Activated T-cell treated with anti-CD3 and anti-CD28 coated beads for 4 hours (primary cell): ENCODE results near the gene ICAM4.
A peak's percentile ranks its signal among the peaks of the same experiment; 100 is the strongest.
"Not testable (repeated sequence)": the region's sequence is repeated elsewhere in the genome, so short reads cannot be mapped to it uniquely, and the experiment has no call there.

Experiments used
- DNase-seq: peaks from one replicate; pipeline ENCODE4 v3.0.0-alpha.2; 2020

The ICAM4 gene

GRCh38 chr19:10269333-10270179 lies 17.2 kb upstream of the ICAM4 start:
- peak; percentile 89 for DNase-seq

GRCh38 chr19:10270180-10270615 lies 16.6 kb upstream of the ICAM4 start:
- peak; percentile 48 for DNase-seq

GRCh38 chr19:10270616-10271394 lies 15.9 kb upstream of the ICAM4 start, which contains the start of gene ICAM1:
Gene ICAM1 (plus strand): TSS chr19:10271120. CDS start chr19:10271160, 40 bp downstream.
- peak; percentile 64 for DNase-seq

- DNase-seq: no peak
Measured at GRCh38 chr19:10271543-10272086, 15.1 kb upstream of the ICAM4 start.

GRCh38 chr19:10274589-10274988 lies 12.2 kb upstream of the ICAM4 start:
- DNase-seq: no peak

- DNase-seq: no peak
Measured at GRCh38 chr19:10277795-10278589, 8.8 kb upstream of the ICAM4 start.

- no peak for DNase-seq
Measured at GRCh38 chr19:10278935-10279334, 7.8 kb upstream of the ICAM4 start.

- DNase-seq: no peak
Measured at GRCh38 chr19:10279737-10280442, 6.9 kb upstream of the ICAM4 start.

GRCh38 chr19:10282043-10282442 lies 4.7 kb upstream of the ICAM4 start:
- not testable (repeated sequence) for DNase-seq

- no peak for DNase-seq
Measured at GRCh38 chr19:10283301-10284064, 3.3 kb upstream of the ICAM4 start.

- no peak for DNase-seq
Measured at GRCh38 chr19:10284065-10284959, 2.4 kb upstream of the ICAM4 start.

- no peak for DNase-seq
Measured at GRCh38 chr19:10284960-10285278, 1.8 kb upstream of the ICAM4 start.

GRCh38 chr19:10285393-10285792 lies 1.4 kb upstream of the ICAM4 start:
- DNase-seq: no peak

GRCh38 chr19:10288662-10289166 lies 2.0 kb downstream of the ICAM4 start:
- DNase-seq: no peak

- peak; percentile 49 for DNase-seq
Measured at GRCh38 chr19:10289167-10289835, 2.5 kb downstream of the ICAM4 start.

GRCh38 chr19:10289836-10290356 lies 3.1 kb downstream of the ICAM4 start, which contains the start of gene ICAM5:
Gene ICAM5 (plus strand): TSS chr19:10289952. CDS start chr19:10290044, 92 bp downstream.
- DNase-seq: peak; percentile 65

- no peak for DNase-seq
Measured at GRCh38 chr19:10290357-10290875, 3.7 kb downstream of the ICAM4 start.

GRCh38 chr19:10290876-10291553 lies 4.3 kb downstream of the ICAM4 start:
- peak; percentile 54 for DNase-seq
